Head of caudate nucleus (tissue), 42 donors: ENCODE data around the gene CTIF.
A peak's percentile ranks its signal among the peaks of the same experiment; 100 is the strongest.

Experiments used
- DNase-seq, 42 donors: peaks; one replicate each; pipeline versions ENCODE4 v3.0.0 to v3.0.0-alpha.2; 2020 to 2021; ENCODE audit warnings: mixed read lengths in 7 of 42
- intact Hi-C: fragments of 100-400 bp; cut with DNase I; formaldehyde crosslinking; loops from one replicate; pipeline ENCODE4 v1.15.0; 2022

The CTIF gene

DNA sequence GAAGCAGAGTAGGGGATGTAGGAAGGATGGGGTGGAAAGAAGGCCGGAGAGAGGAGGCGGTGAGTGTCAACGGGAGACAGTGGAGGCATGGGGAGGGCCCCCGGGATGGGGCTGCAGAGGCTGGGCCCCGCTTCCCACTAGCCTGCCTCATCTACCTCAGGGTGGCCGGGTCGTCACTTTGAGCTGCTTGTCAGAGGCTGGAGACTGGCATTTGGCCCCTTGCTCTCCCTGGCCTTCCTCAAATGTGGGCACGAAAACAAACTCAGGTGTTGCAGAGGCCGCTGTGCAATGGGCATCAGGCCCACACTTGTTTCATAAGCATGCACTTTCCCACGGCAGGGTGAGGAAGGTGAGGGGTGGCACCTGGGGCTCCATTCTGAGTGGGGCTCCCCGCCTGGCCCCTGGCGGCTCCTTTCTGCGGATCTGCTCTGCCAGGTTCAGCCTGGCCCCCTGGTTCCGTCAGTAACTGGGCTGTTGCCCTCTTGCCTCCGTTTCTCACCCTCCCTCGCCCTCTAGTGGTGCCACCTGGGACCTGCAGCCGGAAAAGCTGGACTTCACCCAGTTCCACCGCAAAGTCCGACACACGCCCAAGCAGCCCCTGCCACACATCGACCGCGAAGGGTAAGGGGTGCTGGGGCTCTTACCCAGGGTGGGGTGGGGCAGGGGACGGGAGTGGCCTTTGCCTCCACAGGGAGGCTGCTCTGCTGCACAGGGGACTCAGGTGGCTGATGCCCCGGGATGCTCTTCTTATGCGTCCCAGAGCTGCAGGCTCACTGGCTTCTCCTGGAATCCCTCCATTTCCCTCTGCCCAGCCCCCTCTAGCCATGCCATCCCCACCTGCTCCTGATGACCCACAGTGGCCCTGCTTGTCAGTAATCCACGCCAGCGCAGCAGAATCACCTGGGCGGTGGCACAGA lies 125.4 kb downstream of the CTIF start:
- intact Hi-C loops, result loop anchor here (2.0 to 10.0 kb wide), 3 partner anchors 69 to 187 kb away; no protein-coding TSS in a partner anchor
- DNase-seq, result peak; percentile 56 to 95 (median 86)

DNA sequence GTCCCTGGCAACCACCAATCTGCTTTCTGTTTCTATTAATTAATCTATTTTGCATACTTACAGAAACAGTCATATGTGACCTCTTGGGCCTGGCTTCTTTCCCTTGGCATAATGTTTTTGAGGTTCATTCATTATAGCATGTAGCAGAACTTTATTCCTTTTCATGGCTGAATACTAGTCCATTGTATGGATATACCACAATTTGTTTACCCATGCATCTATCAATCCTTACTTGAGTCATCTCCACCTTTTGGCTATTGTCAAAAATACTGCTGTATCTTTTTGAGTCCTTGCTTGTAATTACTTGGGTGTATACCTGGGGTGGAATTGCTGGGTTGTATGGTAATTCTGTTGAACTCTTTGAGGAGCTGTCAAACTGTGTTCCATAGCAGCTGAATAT lies 126.8 kb downstream of the CTIF start:
- peak in 1 of 42 donors; percentile 4 for DNase-seq
- intact Hi-C loops, result loop anchor here (2.0 to 10.0 kb wide), 2 partner anchors 71 to 189 kb away; no protein-coding TSS in a partner anchor

DNA sequence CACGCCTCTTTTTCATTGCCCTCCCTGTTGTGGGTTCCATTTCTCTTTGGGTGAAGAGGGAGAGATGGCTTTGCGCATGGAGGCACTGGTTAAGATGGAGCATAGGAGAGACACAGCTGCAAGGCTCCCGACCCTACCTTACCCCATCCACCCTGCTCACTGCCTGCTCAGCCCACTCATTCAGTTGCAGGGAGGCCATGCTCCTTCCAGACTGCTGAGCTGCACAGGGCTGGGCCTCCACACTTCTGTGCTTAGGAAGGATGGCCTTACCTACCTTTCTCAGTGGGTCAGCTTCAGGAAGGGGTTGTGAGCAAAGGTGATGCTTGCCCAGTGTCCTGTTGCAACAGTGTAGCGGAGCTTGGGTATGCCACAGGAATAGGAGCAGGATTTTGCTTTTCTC lies 127.8 kb downstream of the CTIF start:
- intact Hi-C loops, result loop anchor here (10.0 kb wide), 1 partner anchor 72 kb away; no protein-coding TSS in a partner anchor
- DNase-seq, result peak in 5 of 42 donors; percentile 30 to 54 (median 42)

DNA sequence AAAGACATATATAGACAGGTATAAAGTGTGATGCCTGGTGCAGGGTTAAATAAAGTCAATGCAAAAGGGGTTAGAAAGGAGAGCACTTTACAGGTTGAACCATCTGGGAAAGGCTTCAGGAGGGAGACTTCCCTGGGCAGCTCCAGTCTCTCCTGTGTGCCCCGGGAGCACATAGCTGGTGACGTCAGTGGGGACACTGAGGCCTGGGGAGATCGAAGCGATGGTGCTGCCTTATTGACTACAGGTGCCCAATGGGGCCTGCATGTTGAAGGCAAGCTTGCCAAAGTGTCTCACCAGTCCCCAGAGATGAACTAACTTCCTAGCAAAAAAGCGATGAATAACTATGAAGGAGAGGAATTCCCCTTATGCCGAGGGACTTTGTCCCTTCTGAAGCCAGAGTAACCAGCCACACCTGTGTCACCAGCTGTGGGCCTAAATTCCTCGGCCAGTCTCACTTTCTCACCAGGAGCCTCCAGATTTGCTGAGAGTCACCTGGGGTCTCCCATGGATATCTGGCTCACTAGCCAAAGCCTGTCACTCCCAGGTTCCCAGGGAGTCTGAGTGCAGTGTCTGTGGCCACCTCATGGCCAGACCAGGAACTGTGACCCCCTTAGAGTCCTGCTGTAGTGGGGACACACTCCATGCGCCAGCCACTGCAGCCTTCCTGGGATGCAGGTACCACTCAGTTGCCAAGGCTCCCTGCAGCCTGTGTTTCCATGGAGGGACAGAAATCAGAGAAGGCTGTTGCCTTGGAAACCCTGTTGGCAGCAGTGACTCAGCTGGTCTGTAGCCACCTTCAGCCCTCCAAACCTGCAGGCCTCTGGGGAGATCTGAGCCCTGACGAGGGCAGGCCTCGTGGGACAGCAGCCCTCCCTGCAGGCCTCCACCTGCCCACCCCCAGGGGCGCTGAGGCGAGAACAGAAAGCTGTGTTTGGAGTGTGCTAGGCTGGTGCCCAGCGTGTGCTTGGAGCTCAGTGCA lies 128.7 kb downstream of the CTIF start:
- intact Hi-C loops, result loop anchor here (10.0 kb wide), 1 partner anchor 73 kb away; no protein-coding TSS in a partner anchor
- peak in 27 of 42 donors; percentile 25 to 82 (median 55) for DNase-seq

DNA sequence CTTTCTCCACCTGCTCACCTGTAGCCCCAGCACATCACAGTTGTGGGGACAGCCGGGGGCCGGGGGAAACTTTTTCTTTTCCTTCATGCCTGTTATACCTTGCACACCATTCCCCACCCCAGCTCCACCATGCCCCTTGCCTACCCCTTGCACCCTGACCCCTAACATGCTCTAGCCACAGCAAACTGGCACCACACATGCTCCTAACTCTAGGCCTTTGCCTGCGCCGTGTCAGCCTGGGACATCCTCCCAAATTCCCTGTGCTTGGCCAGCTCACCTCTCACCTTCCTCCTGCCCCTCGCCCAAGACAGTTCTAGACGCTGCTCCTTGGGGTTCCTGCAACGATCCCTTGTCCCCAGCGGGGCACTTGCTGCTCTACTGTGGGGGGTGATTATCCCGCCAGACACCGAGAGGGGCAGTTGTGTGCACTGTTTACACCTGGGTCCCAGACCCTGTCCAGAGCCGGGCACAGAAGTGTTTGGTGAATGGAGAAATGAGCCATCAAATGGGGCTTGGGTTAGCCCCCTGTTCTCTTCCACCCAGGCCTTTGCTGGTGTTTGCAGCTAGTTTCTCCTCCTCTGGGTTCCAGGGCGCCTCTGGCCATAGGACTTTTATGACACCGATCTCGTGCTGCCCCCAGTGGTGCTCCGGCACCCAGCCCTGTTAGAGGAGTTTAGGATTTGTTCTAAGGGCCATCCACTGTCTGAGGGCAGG lies 129.8 kb downstream of the CTIF start:
- intact Hi-C loops, result loop anchor here (10.0 kb wide), 1 partner anchor 74 kb away; no protein-coding TSS in a partner anchor
- DNase-seq, result peak in 7 of 42 donors; percentile 5 to 43 (median 29)

DNA sequence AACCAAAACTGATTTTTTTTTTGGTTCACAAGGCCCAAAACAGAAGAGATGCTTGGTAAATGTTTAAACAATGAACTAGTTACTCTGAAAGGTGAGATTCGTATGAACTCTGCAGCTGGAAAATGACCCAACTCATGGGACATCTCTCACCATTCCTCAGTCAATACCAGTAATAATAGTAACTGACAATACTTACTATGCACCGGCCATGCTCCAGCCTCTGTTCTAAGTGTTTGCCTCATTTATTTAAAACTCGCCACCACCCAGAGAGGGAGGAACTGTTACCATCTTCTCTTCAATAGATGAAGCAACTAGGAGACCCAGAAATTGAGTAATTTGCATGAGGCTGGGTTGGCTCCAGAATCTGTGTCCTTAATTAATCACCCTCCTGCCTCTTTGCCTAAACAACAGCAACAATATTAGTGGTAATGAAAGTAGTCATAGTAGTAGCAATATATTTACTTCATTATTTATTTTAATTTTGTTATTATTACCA lies 130.4 kb downstream of the CTIF start:
- intact Hi-C loops, result loop anchor here (10.0 kb wide), 1 partner anchor 74 kb away; no protein-coding TSS in a partner anchor
- peak in 4 of 42 donors; percentile 3 to 16 (median 5) for DNase-seq

DNA sequence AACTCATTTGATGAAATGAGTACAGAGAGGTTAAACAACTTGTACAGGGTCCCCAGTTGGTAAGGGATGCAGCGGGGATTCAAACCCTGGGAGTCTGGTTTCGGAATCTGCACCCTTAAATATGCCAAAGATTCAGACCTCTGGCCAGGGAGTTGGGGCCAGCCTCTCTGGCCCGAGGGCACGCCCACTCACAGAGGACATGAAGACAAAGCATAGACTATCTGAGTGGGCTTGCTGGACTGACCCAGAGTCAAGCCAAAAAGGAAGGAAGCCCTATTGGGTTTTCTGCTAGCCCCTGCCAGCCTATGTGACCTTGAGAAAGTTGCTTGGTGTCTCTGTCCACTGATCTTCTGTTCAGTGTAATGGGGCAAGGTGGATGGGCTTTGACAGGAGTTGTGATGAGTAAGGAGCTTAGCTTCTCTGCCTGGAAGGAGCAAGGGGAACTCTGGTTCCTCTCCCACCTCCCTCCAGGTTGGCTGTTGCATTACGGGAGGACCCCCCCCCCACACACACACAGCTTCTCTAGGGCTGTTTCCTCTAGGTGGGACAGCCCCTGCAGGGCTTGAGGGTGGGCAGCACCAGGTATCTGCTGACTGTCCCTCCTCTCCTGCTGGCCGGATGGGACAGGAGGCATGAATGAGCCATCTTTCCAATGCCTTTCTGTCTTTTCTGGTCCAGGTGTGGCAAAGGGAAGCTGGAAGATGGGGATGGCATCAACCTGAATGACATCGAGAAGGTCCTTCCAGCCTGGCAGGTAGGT lies 131.3 kb downstream of the CTIF start:
- intact Hi-C loops, result loop anchor here (5.0 to 10.0 kb wide), 4 partner anchors 75 to 512 kb away; no protein-coding TSS in a partner anchor
- peak in 3 of 42 donors; percentile 0 to 4 (median 4) for DNase-seq

DNA sequence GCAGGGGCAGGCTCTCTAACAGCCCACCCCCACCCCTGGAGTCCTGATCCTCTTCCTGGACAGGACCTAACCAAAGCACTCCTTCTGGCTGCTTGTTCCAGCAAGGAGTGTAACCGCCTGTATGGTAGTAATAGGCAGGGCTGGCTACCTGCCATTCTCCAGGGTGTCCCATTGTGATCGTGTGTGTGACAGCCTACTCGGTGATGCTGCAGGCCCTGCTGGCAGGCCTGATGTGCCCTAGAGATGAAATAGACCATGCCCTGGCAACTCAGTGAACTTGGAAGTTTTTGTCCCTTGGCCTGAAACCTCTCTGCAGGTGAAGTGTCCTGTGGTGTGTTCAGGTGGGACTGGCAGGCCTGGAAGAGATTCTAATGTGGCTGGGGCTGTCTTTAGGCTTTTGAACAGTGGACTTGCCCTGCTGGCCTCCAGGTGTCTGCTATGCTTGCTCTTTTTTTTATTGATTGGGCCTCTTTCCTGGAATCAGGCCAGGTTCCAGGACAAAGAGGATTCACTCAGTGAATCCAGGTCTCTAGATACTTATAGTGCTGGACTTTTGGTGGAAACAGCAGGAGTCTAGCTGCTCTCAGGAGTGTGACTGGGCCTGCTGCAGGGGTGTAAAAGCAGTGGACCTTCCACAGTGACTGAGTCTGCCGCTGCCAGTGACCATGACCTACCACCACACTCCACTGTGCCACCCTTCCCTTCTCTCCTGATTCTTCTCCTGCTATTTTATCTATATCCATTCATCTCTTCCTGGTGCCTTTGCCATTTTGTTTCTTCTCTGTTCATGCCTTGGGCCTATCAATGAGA lies 132.1 kb downstream of the CTIF start:
- peak in 3 of 42 donors; percentile 2 to 19 (median 4) for DNase-seq
- intact Hi-C loops, result loop anchor here (5.0 to 10.0 kb wide), 3 partner anchors 184 to 511 kb away; no protein-coding TSS in a partner anchor

DNA sequence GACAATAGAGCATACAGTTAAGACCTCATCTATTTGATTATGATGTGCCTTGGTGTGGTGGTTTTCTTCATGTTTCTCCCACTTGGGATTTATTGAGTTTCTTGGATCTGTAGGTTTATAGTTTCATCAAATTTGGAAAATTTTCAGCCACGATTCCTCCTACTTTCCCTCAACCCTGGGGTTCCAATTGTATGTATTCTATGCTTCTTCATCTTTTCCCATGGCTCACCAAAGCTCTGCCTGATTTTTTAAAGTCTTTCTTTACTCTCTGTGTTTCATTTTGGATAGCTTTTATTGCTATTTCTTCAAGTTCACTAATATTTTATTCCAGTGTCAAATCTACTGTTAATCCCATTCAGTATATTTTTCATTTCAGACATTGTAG lies 132.7 kb downstream of the CTIF start:
- DNase-seq, result no peak
- intact Hi-C loops, result loop anchor here (5.0 to 10.0 kb wide), 3 partner anchors 183 to 511 kb away; no protein-coding TSS in a partner anchor

DNA sequence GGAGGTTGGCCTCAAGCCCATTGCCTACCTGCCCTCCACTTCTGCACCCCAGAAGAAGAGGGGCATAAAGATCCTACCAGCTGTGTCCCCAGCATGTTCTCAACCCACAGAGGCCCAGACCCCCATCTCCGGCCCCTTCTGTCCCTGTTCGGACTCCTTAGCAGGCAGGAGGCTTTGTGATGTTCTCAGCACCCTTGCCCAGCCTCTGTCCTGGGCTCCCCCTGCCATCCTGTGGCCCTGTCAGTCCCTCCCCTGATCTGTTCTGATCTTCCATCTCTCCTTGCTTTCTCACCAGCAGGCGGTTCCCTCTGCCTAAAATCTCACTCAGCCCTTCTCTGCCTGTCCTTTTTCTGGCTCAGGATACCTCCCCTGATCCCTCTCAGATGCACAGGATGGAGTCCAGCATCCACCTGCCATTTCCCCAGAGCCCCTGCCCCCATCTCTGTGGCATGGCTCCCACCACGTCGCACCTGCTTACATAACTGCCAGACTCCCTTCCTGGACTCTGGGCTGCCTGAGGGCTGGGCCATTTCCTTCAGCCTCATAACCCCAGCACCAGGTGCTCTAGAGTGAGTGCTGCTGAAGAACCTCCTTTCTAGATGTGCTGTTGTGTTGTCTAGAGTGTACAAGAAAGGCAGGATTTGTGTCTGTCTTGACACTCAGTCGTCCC lies 134.0 kb downstream of the CTIF start:
- DNase-seq, result peak in 8 of 42 donors; percentile 2 to 28 (median 16)
- intact Hi-C loops, result loop anchor here (5.0 to 10.0 kb wide), 3 partner anchors 182 to 509 kb away; no protein-coding TSS in a partner anchor

DNA sequence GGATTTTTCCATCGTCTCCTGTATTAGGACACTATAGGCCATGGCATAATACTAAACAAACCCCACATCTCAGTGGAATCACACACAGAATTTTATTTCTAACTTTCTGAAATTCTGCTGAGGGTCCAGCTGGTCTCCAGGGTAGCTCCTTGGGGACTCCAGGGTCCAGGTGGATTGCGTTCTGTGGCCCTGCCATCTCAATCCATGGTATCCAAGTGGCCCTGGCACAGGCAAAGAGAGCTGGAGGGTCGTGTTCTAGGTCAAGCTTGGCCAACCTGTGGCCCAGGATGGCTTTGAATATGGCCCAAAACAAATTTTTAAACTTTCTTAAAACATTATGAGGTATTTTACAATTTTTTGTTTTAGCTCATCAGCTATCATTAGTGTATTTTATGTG lies 134.6 kb downstream of the CTIF start:
- intact Hi-C loops, result loop anchor here (5.0 to 10.0 kb wide), 3 partner anchors 181 to 509 kb away; no protein-coding TSS in a partner anchor
- peak in 8 of 42 donors; percentile 0 to 25 (median 9) for DNase-seq

DNA sequence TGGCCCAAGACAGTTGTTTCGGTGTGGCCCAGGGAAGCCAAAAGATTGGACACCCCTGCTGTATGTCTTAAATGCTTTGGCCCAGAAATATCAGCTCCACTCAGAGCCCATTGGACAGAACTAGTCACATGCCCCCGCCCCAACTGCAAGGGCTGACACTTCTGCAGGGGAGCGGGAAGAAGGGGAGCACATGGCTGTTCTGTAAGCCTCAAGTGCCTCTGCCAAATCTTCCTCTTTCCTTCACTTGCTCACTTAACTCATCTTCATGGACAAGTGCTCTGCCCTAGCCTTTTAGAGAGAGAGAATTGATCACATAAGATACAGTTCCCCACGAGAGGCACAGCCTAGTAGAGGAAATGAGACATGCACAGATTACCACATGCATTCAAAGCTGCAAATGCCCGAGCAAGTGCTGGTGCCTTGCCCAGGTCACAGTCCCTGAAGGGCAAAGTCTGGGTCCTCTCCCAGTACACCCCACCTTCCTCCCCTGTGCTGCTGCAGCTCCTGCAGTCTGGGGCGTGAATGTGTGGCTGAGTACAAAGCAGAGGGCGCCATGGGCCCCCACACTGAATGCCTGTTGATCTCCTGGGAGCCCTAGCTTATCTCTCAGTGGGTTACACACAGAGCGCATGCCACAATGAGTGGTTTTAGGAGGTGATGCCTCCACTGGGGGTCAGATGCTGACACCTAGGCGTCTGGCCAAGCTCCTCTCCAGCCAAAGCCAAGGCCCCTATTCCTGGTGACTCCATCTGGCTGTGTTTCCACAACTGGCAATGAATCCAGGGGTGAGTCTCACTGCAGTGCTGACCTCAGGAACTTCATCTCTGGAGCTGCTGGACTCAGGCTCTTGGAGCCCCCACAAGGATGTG lies 135.3 kb downstream of the CTIF start:
- DNase-seq, result peak in 12 of 42 donors; percentile 4 to 40 (median 13)

DNA sequence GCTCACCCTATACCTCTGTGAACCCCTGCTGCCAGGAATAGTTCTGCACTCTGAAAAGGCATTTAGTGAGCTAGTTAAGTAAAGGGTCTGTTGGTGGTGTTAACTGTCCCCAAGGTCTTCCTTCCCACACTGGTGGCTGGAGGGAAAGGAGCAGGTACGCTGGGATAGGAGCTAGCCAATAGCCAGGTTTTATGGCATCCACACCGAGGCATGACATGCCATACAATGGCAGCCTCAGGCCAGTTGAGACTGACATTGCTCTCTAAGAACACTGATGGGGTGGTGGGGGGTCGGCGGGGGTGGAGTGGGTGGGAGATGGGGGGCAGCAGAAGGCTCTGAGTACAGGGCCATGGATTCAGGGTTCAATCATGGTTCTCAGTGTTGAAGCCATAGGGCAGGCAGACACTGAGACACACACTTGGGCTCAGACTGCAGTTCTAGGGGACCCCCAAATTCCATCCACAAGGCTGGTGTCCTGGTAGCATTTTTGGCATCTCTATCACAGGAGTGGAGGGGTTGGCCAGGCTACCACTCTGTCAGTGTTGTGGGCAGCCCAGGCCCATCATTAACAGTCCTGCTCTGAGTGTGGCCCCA lies 136.0 kb downstream of the CTIF start:
- intact Hi-C loops, result loop anchor here (5.0 to 10.0 kb wide), 4 partner anchors 180 to 562 kb away; no protein-coding TSS in a partner anchor
- DNase-seq, result peak in 8 of 42 donors; percentile 1 to 16 (median 8)

More for the DNA sequence above, 135.3 kb downstream of the CTIF start:
- intact Hi-C loops, result loop anchor here (5.0 to 10.0 kb wide), 3 partner anchors 181 to 508 kb away; no protein-coding TSS in a partner anchor

DNA sequence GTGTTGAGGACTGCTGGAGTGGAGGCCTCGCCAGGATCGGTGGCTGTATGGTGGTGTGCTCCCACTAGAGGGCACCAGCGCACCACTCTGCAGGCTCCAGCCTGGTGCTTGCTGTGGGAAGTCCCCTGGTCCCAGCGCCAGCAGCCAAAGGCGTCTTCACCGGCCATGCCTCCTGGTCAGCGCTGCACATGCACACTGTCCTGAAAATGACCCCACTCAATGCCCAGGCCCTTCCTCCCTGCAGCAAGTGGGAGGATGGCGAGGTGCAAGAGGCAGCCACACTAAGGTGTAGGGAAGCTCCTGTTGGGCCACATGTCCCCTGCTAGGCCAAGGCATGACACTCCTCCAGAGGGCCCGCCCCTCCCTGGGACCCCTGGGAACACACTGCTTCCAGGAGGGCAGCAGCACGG lies 136.5 kb downstream of the CTIF start:
- peak; percentile 75 to 96 (median 90) for DNase-seq
- intact Hi-C loops, result loop anchor here (5.0 to 10.0 kb wide), 3 partner anchors 179 to 562 kb away; no protein-coding TSS in a partner anchor
